HEK293 (cell line): ENCODE results near the gene LRRC4C.

ENCODE experiments used
- HOXD13 ChIP-seq: sonication (generic); formaldehyde crosslinking; IDR thresholded peaks from 2 replicates; pipeline ENCODE4 v1.8.0; 2022; ENCODE audit warnings: missing genetic modification reagents, borderline replicate concordance
- SALL2 ChIP-seq: fragments of 450-650 bp; formaldehyde crosslinking; IDR thresholded peaks from 2 replicates; pipeline ENCODE4 v1.5.0; 2017; ENCODE audit warnings: missing biosample characterization, mild to moderate bottlenecking, missing genetic modification characterization, borderline replicate concordance

DNA sequence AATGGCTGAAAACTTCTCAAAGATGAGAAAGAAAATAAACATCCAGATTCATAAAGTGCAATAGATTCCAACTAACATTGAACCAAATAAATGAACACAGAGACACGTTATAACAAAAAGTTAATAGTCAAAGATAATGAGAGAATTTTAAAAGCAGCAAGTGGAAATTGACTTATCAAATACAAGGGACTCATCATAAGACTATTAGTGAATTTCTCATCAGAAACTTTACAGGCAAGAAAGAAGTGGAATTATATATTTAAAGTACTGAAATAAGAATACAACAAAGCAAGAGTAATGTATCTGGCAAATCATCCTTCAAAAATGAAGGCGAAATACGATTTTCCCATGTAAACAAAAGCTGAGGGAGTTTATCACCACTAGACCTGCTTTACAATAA is 852.7 kb downstream of the LRRC4C start:
- TF ChIP-seq HOXD13 (CRISPR knock-in tag) (no peak), SALL2 (tag by site-specific recombination) (no peak)
